Measurements from ENCODE around the gene SLC25A53.

SLC25A53 gene, protein sequence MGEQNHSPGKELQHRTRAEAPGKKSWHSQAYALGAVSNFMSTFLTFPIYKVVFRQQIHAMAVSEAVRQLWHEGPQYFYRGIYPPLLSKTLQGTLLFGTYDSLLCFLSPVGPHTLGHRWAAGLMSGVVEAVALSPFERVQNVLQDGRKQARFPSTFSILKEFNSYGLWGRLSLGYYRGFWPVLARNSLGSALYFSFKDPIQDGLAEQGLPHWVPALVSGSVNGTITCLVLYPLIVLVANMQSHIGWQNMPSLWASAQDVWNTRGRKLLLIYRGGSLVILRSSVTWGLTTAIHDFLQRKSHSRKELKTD

GRCh38 chrX:104156630-104157529 is at the start of gene SLC25A53:
Gene SLC25A53 (minus strand): TSS chrX:104157009. CDS start chrX:104105257, 51,752 bp downstream.
- TF ChIP-seq CTCF (conservative IDR thresholded peaks at IDR 0.05; ENCODE audit: control insufficient read depth, insufficient read depth, low read depth, low read length): no peak
- DNase-seq (ENCODE audit: low read depth): peak; percentile 75
- H3K4me3 ChIP-seq (ENCODE audit: control insufficient read depth, low read depth, low read length): peak within 1 kb of the TSS; percentile 76

DNA sequence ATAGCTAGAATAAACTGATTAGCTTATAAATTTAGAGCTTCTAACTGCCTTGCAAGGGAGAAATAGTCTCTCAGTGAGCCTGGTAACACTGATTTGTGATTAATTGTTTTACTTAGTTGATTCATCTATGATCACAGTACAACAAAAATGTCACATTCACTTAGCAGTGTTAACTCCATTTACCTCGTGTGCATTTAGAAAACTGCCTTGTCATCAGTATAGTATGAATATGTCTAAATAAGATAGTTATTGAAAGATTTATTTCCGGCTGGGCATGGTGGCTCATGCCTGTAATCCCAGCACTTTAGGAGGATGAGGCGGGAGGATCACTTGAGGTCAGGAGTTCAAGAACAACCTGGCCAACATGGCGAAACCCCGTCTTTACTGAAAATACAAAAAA is 48.7 kb upstream of the SLC25A53 start:
- TF ChIP-seq CTCF (conservative IDR thresholded peaks at IDR 0.05; ENCODE audit: control insufficient read depth, insufficient read depth, low read depth, low read length): no peak
- H3K4me3 ChIP-seq (ENCODE audit: control insufficient read depth, low read depth, low read length): no peak overlapping the region
- no peak for DNase-seq (ENCODE audit: low read depth)

GRCh38 chrX:104195489-104196084 is 38.8 kb upstream of the SLC25A53 start:
- peak; percentile 90 for TF ChIP-seq CTCF (conservative IDR thresholded peaks at IDR 0.05; ENCODE audit: control insufficient read depth, insufficient read depth, low read depth, low read length)
- DNase-seq (ENCODE audit: low read depth): peak; percentile 45
- no peak overlapping the region for H3K4me3 ChIP-seq (ENCODE audit: control insufficient read depth, low read depth, low read length)

DNA sequence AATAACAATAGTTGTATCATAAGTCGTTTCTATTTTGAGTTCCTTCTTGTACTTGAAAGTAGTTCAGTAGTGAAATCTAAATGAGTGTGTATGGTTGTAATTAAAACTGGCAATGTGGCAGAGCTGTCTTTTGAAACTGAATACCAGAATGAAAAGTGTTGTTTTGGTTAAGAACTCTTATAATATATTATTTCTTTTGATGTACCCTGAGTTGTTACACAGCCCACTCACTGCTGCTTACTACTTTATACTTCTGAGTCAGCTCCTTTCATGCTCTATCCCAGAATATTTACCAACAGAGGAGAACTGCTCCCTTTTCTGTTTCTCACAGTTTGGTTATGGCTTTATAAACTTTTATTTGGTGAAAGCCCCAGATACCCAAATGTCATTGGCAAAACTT is 38.2 kb upstream of the SLC25A53 start:
- DNase-seq (ENCODE audit: low read depth): no peak
- no peak overlapping the region for H3K4me3 ChIP-seq (ENCODE audit: control insufficient read depth, low read depth, low read length)
- TF ChIP-seq CTCF (conservative IDR thresholded peaks at IDR 0.05; ENCODE audit: control insufficient read depth, insufficient read depth, low read depth, low read length): no peak

DNA sequence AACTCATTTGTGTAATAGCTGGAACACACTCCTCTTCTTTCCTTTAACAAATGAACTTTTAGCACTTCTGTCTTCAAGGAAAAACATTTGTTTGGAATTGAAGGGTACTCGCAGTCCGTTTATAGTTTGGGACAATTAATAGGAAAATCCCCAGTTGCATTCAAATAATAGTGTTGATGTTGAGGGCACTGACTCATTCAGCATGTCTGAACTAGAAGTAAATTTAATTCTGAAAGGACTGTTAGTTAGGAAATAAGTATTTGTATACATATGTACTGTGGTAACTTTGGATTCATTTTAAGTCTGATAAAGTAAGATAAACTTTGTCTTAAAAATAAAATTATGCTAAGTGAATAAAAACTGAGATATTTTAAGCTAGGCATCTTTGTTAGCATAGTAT is 36.7 kb upstream of the SLC25A53 start:
- TF ChIP-seq CTCF (conservative IDR thresholded peaks at IDR 0.05; ENCODE audit: control insufficient read depth, insufficient read depth, low read depth, low read length): no peak
- DNase-seq (ENCODE audit: low read depth): no peak
- H3K4me3 ChIP-seq (ENCODE audit: control insufficient read depth, low read depth, low read length): no peak overlapping the region

- no peak for DNase-seq (ENCODE audit: low read depth)
- no peak for TF ChIP-seq CTCF (conservative IDR thresholded peaks at IDR 0.05; ENCODE audit: control insufficient read depth, insufficient read depth, low read depth, low read length)
- H3K4me3 ChIP-seq (ENCODE audit: control insufficient read depth, low read depth, low read length): no peak overlapping the region
Measured at GRCh38 chrX:104189837-104190236, 33.0 kb upstream of the SLC25A53 start.

Measured in fibroblast of mammary gland (primary cell).